Gastroesophageal sphincter (tissue), 3 donors: ENCODE data around the gene ZBTB20.

ENCODE experiments used
- CTCF ChIP-seq, 4 experiments: fragments of 200-600 bp in 2 of 4; fragments of 450-650 bp in 2 of 4; sonication (generic) in 1 of 4; IDR thresholded peaks; one replicate each; pipeline ENCODE4 v1.5.1; 2017 to 2019; ENCODE audit warnings: antibody characterized with exemption in 4 of 4, mild to moderate bottlenecking in 2 of 4, moderate library complexity in 2 of 4
- EP300 ChIP-seq: sonication (generic); formaldehyde crosslinking; IDR thresholded peaks from one replicate; pipeline ENCODE4 v1.6.1; 2017; ENCODE audit warnings: antibody characterized with exemption, mild to moderate bottlenecking
- POLR2A ChIP-seq, 2 donors: fragments of 450-650 bp; IDR thresholded peaks; one replicate each; pipeline ENCODE4 v1.6.1; 2017; ENCODE audit warnings: antibody characterized with exemption in 2 of 2, mild to moderate bottlenecking in 2 of 2, moderate library complexity in 1 of 2

GRCh38 chr3:114660808-114661207, 486.3 kb downstream of the ZBTB20 start:
- TF ChIP-seq CTCF (IDR thresholded peaks at IDR 0.05) (no peak), EP300 (no peak), POLR2A (IDR thresholded peaks at IDR 0.05) (no peak)
